Fibroblast of mammary gland (primary cell): ENCODE data around the gene CAPN2.

ENCODE experiments used
- DNase-seq: peaks from one replicate; pipeline ENCODE4 v3.0.0-alpha.2; 2010; ENCODE audit warnings: low read depth
- H3K4me3 ChIP-seq: 2 replicates; pipeline ENCODE4 v1.5.1; 2011; ENCODE audit warnings: low read depth, mild to moderate bottlenecking, low read length, moderate library complexity; ENCODE audit not compliant: control insufficient read depth
- TF ChIP-seq, protein P1 (sequence below): conservative IDR thresholded peaks from 2 replicates; pipeline ENCODE4 v1.5.1; 2011; ENCODE audit warnings: low read depth, low read length, inconsistent platforms; ENCODE audit not compliant: control insufficient read depth, insufficient read depth

CAPN2 gene

DNA sequence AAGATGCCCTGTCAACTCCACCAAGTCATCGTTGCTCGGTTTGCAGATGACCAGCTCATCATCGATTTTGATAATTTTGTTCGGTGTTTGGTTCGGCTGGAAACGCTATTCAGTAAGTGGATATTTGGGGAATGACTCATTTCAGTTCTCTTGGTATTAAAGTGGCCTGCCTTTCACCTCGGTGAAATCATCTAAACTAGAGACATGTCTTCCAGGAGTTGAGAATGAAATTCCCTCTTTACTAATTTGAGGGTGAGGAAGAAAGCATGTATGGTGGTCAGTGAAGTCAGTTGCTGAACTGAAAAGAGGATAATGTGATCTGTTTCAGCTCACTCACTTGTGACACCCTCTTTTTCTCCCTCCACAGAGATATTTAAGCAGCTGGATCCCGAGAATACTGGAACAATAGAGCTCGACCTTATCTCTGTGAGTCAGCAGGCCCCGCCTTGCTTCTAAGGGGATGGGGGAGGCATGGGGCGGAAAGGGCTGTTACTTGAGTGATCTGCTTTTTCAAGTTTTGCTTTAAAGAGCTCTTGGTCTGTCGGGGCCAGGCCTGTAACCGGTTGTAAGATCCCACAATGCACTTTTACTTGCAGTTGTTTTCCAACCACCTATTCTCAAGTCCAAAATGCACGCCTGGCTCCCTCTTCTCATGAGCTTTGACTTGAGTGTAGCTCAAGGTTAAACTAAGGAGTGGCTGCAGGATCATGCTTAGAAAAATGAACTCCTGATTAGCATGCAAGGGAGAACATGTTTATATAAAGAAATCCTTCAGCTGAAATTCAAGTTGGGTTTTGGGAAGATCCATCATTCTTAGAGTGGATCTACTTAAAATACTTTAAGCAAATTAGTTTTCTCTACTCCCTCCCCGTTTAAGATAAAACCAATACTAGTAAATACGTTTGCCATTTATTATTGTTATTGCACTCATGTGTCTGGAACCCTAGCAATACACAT is 59.8 kb downstream of the CAPN2 start:
- H3K4me3 ChIP-seq: no peak overlapping the region
- peak; percentile 85 for DNase-seq
- TF ChIP-seq, protein P1, sequence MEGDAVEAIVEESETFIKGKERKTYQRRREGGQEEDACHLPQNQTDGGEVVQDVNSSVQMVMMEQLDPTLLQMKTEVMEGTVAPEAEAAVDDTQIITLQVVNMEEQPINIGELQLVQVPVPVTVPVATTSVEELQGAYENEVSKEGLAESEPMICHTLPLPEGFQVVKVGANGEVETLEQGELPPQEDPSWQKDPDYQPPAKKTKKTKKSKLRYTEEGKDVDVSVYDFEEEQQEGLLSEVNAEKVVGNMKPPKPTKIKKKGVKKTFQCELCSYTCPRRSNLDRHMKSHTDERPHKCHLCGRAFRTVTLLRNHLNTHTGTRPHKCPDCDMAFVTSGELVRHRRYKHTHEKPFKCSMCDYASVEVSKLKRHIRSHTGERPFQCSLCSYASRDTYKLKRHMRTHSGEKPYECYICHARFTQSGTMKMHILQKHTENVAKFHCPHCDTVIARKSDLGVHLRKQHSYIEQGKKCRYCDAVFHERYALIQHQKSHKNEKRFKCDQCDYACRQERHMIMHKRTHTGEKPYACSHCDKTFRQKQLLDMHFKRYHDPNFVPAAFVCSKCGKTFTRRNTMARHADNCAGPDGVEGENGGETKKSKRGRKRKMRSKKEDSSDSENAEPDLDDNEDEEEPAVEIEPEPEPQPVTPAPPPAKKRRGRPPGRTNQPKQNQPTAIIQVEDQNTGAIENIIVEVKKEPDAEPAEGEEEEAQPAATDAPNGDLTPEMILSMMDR: no peak

DNA sequence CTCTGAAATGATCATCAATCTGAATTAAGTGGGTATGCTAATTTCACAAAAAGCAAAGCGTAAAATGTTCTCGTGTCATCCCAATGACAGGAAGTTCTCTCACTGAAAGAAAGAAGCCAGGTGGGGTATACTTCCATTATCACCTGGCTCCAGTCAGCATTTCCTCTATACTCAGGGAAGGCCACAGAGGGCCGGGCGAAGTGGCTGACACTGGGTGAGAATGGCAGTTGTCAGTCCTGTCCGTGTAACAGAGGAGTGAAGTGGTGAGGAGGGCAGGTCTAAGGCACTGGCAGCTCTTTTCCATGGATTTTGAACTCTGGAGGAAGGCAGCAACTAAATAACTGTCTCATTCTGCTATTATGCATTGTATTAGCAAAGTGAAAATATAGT is 60.4 kb downstream of the CAPN2 start:
- DNase-seq: no peak
- H3K4me3 ChIP-seq: no peak overlapping the region
- TF ChIP-seq, protein P1: no peak

- TF ChIP-seq, protein P1: no peak
- DNase-seq: peak; percentile 31
- H3K4me3 ChIP-seq: no peak overlapping the region
Observed at GRCh38 chr1:223774134-223774814, 61.9 kb downstream of the CAPN2 start.

- TF ChIP-seq, protein P1: no peak
- no peak overlapping the region for H3K4me3 ChIP-seq
- peak; percentile 79 for DNase-seq
Observed at GRCh38 chr1:223775054-223775453, 62.7 kb downstream of the CAPN2 start.

- no peak overlapping the region for H3K4me3 ChIP-seq
- TF ChIP-seq, protein P1: no peak
- DNase-seq: no peak
Observed at GRCh38 chr1:223775711-223776074, 63.4 kb downstream of the CAPN2 start.

- DNase-seq: peak; percentile 88
- TF ChIP-seq, protein P1: no peak
- no peak overlapping the region for H3K4me3 ChIP-seq
Observed at GRCh38 chr1:223776075-223776814, 63.9 kb downstream of the CAPN2 start.
